GM13977 (cell line): ENCODE data around the gene RAB40AL.
"Not testable (repeated sequence)": the region's sequence is repeated elsewhere in the genome, so short reads cannot be mapped to it uniquely, and the experiment has no call there.

ENCODE experiments used
- DNase-seq: peaks from one replicate; pipeline ENCODE4 v3.0.0; 2012; ENCODE audit warnings: low spot score
- in situ Hi-C: fragments of 300-500 bp; cut with MboI; formaldehyde crosslinking; loops from one replicate; pipeline ENCODE4 v1.12.0; 2022; ENCODE audit warnings: low sequenced_read_pairs, low pct_unique_long_range_greater_than_20kb, mixed read lengths, inconsistent platforms; ENCODE audit not compliant: unreplicated experiment
- TF ChIP-seq, protein P1 (sequence below): IDR thresholded peaks from 2 replicates; pipeline ENCODE4 v1.5.1; 2012; ENCODE audit warnings: mild to moderate bottlenecking, control low read depth; ENCODE audit not compliant: insufficient read depth; ENCODE audit errors: extremely low read depth, missing control alignments

RAB40AL gene

DNA sequence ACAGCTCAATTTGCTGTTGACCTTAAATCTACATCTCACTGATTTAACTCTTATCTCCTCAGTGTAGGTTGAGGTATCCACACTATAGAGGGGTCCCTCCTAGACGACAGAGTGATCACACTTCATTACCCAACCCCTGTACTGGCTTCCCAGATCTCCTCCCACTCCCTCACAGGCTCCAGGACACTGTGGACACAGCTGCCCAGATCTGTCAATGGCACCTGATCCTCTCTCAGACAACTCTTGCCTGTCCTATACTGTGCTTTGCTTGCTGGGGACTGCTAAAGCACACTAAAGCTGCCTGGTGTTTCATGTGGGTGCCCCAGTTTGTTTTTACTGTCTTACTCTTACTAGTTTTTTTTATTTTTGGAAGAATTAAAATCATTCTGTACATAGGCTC lies 27.9 kb downstream of the RAB40AL start:
- TF ChIP-seq, protein P1, sequence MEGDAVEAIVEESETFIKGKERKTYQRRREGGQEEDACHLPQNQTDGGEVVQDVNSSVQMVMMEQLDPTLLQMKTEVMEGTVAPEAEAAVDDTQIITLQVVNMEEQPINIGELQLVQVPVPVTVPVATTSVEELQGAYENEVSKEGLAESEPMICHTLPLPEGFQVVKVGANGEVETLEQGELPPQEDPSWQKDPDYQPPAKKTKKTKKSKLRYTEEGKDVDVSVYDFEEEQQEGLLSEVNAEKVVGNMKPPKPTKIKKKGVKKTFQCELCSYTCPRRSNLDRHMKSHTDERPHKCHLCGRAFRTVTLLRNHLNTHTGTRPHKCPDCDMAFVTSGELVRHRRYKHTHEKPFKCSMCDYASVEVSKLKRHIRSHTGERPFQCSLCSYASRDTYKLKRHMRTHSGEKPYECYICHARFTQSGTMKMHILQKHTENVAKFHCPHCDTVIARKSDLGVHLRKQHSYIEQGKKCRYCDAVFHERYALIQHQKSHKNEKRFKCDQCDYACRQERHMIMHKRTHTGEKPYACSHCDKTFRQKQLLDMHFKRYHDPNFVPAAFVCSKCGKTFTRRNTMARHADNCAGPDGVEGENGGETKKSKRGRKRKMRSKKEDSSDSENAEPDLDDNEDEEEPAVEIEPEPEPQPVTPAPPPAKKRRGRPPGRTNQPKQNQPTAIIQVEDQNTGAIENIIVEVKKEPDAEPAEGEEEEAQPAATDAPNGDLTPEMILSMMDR = no peak
- in situ Hi-C loops = no loop called here
- no peak for DNase-seq

DNA sequence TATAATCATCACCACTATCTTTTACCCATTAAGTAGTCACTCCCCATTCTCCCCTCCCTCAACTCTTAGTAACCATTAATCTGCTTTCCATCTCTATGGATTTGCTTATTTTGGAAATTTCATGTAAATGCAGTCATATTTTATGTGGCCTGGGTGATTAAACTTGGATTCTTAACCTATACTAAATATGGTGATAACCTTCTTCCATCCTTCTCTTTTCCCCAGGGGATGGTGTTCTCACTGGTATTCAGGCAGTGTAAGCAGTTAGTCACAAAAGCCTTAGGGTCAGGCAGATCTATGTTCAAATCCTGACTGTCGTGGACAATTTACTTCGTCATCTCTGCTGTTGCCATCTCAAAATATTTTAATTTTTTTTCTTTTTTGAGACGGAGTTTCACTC lies 29.6 kb downstream of the RAB40AL start:
- in situ Hi-C loops = no loop called here
- no peak for DNase-seq
- TF ChIP-seq, protein P1 = no peak

DNA sequence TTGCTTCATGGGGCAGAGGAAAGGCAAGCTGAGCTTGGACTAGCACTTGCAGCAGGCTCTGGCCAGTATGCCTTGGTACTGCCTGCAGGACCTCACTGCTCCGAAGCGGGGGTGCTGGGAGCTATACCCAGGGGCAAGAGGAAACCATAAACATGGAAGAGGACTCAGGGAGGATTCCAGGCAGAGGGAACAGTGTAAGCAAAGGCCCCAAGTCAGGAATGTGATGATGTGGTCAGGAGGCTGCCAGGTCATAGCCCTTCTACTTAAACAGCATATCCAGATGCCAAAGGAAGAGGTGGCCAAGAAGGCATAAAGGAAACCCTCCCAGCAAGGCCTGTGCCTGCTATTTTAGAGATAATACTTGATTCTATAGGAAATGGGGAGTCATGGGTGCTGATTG lies 31.1 kb downstream of the RAB40AL start:
- in situ Hi-C loops = no loop called here
- TF ChIP-seq, protein P1 = no peak
- no peak for DNase-seq

DNA sequence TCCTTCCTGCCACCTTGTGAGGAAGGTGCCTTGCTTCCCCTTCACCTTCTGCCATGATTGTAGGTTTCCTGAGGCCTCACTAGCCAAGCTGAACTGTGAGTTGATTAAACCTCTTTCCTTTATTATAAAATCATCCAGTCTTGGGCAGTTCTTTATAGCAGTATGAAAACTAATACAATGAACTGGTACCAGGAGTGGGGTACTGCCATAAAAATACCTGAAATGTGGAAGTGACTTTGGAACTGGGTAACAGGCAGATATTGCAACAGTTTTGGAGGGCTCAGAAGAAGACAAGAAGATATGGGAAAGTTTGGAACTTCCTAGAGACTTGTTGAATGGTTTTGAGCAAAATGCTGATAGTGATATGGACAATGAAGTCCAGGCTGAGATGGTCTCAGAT lies 34.5 kb downstream of the RAB40AL start:
- in situ Hi-C loops, DNase-seq: not testable (repeated sequence)

DNA sequence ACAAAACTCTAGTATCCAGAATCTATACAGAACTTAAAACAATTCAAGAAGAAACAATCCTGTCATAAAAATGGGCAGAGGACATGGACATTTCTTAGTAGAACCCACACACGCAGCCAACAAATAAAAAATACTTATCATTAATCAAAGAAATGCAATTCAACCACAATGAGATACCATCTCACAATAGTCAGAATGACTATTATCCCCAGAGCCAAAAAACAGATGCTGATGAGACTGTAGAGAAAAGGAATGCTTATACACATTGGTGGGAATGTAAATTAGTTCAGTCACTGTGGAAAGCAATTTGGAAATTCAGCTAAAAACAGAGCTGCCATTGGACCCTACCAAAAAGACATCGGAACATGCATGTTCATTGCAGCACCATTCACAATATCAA lies 37.9 kb downstream of the RAB40AL start:
- no peak for DNase-seq
- TF ChIP-seq, protein P1 = no peak
- in situ Hi-C loops = no loop called here

DNA sequence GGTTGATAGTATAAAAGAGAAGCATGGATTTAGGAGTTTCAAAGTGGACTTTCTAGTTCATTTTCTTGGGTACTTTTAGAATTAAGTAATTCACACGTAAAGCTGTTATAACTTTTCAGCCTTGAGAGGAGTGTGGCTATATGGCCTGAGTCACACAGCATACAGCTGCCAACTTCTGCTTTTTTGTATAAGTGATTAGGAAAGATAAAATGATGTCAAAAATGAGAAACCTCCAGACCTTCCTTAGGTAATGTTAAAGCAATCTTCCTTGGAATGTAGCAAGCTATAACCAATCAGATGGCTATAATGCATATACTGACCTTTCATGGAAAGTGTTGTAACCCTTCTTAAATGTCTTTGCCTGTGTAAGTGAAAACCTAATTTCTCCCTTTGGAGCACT lies 39.2 kb downstream of the RAB40AL start:
- no peak for DNase-seq
- in situ Hi-C loops = no loop called here
- TF ChIP-seq, protein P1 = no peak

DNA sequence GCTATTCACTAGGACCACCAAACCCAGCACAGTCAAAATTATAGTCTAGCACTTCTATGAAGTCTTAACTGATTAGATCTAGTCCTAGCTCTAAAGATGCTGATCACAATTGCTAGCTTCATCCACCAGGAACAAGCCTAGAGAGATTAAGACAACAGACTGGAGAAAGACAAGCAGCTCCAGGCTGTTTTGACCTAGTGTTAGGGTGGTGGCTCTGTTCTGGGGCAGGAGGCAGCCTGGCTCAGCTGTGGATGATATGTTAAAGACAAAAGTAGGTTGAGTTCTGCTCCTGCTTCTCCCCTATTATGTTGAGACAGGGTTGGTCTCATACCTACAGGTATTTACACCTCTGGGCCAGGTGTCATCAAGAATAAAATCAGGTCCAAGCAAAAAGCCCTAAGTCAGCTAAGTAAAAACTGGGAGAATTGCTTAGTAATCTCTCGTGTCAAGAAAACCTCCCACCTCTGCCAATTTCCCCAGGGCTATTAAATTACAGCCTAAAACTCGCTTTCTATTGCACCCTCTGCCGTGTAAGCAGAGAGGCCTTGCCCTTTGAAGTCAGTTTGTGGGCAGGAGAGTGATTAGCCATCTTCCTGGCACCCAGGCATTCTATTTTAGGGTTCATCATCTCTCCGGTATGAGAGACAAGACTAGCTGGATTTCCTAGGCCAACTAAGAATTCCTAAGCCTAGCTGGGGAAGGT lies 39.9 kb downstream of the RAB40AL start:
- in situ Hi-C loops = no loop called here
- DNase-seq = no peak
- TF ChIP-seq, protein P1 = no peak
